Measurements from ENCODE around the gene FSTL4. TPM values are rescaled to one million over a fixed set of nuclear protein-coding genes. Genes with fewer than 3 reads are reported as not detected.
"Not testable (repeated sequence)": the region's sequence is repeated elsewhere in the genome, so short reads cannot be mapped to it uniquely, and the experiment has no call there.

Gene FSTL4
- total RNA-seq, 1 experiment from 2014 or later = 2.1 TPM

- DNase-seq (ENCODE audit: low read depth, low spot score) = no peak
- in situ Hi-C loops (cut with HindIII; ENCODE audit: low pct_unique_long_range_greater_than_20kb, low sequenced_read_pairs) = no loop called here
Observed at GRCh38 chr5:133226186-133226585, 386.2 kb downstream of the FSTL4 start.

DNA sequence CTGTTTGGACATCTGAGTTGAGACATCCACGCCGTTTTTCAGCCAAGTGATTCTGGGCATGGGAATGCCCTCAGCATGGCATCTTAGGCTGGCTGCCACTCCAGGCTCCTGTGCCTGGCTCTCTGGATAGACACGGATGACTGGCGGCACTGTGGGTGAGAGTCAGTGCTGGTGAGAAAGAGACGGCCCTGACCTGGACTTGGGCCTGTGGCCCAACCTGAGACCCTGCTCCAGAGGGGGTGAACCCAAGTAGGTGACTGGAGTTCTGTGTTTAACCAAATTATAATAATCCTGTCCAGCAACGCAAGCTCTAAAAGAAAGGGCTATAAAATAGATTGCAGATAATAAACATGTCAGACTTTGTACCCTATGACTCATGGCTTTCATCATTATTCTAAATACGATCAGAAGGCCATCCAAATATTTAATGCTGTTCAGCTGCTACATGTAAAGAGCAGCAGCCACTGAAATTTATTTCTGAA lies 386.6 kb downstream of the FSTL4 start:
- no peak for DNase-seq (ENCODE audit: low read depth, low spot score)

DNA sequence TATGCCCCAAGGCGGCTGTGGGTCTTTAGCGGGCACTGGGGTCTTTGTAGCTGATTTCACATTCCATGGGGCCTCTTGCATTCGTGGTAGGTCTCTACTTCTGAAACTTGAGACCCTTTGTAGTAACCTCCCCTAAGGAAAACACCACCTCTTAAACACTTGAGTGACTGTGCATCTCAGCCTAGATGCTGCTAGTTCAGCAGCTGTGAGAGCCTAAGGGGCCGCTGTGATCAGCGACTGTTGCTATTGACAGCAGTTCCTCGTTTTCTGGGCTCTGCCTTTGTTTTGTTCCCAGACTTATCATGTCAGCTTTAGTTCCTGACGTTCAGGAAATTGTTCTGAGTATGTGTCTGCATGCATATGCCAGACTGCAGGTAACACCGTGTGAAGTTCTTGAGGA lies 389.4 kb downstream of the FSTL4 start:
- DNase-seq (ENCODE audit: low read depth, low spot score) = no peak
- in situ Hi-C loops (cut with HindIII; ENCODE audit: low pct_unique_long_range_greater_than_20kb, low sequenced_read_pairs) = no loop called here

More for the DNA sequence above, 386.6 kb downstream of the FSTL4 start:
- in situ Hi-C loops (cut with HindIII; ENCODE audit: low pct_unique_long_range_greater_than_20kb, low sequenced_read_pairs) = no loop called here

GRCh38 chr5:133222521-133222920 lies 389.8 kb downstream of the FSTL4 start:
- in situ Hi-C loops (cut with HindIII; ENCODE audit: low pct_unique_long_range_greater_than_20kb, low sequenced_read_pairs) = no loop called here
- no peak for DNase-seq (ENCODE audit: low read depth, low spot score)

DNA sequence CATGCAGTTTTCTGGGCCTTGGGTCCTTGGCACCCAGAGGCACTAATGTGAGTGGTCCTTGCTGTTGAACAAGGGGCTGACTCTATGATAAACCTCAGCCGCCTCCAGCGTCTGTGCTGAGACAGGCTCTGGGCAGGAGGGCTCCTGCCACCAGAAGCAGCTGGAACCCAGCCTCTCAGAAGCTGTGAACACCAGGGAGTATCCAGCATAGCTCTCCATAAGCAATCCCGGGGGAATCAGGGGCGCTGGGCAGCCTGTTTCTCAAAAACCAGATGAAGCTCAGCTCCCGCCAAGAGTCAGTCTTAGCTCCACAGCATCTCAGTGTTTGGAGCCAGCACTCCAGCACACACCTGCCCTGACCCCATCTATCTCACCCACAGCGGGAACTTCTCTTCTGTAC lies 390.3 kb downstream of the FSTL4 start:
- in situ Hi-C loops (cut with HindIII; ENCODE audit: low pct_unique_long_range_greater_than_20kb, low sequenced_read_pairs) = no loop called here
- no peak for DNase-seq (ENCODE audit: low read depth, low spot score)

GRCh38 chr5:133220851-133221674 lies 391.3 kb downstream of the FSTL4 start:
- no peak for DNase-seq (ENCODE audit: low read depth, low spot score)
- in situ Hi-C loops (cut with HindIII; ENCODE audit: low pct_unique_long_range_greater_than_20kb, low sequenced_read_pairs) = no loop called here

GRCh38 chr5:133219296-133219695 lies 393.0 kb downstream of the FSTL4 start:
- DNase-seq (ENCODE audit: low read depth, low spot score) = no peak
- in situ Hi-C loops (cut with HindIII; ENCODE audit: low pct_unique_long_range_greater_than_20kb, low sequenced_read_pairs) = no loop called here

DNA sequence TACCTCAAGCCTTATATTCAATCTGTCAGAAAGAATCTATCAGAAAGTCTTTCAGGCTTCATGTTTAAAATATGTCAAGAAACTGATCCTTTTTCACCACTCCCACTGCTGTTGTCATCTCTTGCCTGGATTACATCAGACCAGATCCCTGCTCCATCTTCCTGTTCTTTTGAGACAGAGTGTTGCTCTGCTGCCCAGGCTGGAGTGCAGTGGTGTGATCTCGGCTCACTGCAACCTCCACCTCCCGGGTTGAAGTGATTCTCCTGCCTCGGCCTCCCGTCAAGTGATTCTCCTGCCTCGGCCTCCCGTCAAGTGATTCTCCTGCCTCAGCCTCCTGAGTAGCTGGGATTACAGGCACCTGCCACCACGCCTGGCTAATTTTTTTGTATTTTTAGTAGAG lies 396.2 kb downstream of the FSTL4 start:
- DNase-seq (ENCODE audit: low read depth, low spot score); in situ Hi-C loops (cut with HindIII; ENCODE audit: low pct_unique_long_range_greater_than_20kb, low sequenced_read_pairs): not testable (repeated sequence)

GRCh38 chr5:133214153-133214820 lies 398.1 kb downstream of the FSTL4 start:
- DNase-seq (ENCODE audit: low read depth, low spot score) = no peak
- in situ Hi-C loops (cut with HindIII; ENCODE audit: low pct_unique_long_range_greater_than_20kb, low sequenced_read_pairs) = no loop called here

GRCh38 chr5:133205649-133206048 lies 406.7 kb downstream of the FSTL4 start:
- in situ Hi-C loops (cut with HindIII; ENCODE audit: low pct_unique_long_range_greater_than_20kb, low sequenced_read_pairs) = no loop called here
- no peak for DNase-seq (ENCODE audit: low read depth, low spot score)

DNA sequence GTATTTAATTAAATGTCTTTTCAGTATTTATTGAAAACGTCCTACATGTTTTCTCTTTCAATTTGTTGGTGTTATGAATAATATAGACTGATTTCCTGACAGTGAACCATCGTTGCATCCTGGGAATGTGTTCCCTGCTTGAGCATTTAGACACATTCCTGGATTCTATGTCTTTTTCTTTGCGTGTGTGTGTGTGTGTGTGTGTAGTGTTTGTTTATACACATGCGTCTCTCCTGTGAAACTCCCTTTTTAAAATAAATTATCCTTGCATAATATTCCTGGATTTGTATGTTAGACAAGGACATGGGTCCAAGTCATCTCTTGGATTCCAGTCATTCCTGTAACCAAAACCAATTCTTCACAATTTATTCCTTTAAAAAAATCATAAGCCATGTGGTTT lies 407.1 kb downstream of the FSTL4 start:
- no peak for DNase-seq (ENCODE audit: low read depth, low spot score)
- in situ Hi-C loops (cut with HindIII; ENCODE audit: low pct_unique_long_range_greater_than_20kb, low sequenced_read_pairs) = no loop called here

GRCh38 chr5:133203317-133204305 lies 408.7 kb downstream of the FSTL4 start:
- in situ Hi-C loops (cut with HindIII; ENCODE audit: low pct_unique_long_range_greater_than_20kb, low sequenced_read_pairs) = no loop called here
- no peak for DNase-seq (ENCODE audit: low read depth, low spot score)

DNA sequence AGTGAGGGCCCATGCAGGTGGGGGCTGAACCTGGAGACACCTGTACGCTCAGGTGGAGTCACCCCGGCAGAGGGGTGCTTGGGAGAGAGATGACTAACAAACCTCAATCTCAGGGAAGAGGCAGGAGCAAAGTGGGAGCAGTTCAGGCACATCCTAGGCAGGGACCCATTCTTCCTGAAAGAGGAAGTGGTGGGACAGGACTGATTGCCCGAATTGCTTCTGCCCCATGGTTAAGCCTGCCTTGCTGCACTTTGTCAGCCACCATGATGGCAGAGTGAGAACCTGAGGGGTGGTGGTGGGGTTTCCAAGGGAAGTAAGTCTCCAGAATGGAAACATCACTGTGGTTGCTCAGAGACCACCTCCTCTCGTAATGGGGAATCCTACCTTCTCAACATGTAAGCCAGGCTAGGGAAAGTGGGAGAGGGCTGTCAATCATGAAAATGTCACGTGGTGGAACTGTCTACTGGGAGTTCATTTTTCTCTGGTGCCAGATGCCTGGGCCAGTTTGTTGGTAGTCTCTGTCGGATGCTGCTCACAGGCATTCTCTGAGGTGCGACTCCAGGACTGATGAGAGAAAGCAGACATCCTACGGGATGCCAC lies 410.2 kb downstream of the FSTL4 start:
- in situ Hi-C loops (cut with HindIII; ENCODE audit: low pct_unique_long_range_greater_than_20kb, low sequenced_read_pairs) = no loop called here
- no peak for DNase-seq (ENCODE audit: low read depth, low spot score)

GRCh38 chr5:133201310-133201709 lies 411.0 kb downstream of the FSTL4 start:
- no peak for DNase-seq (ENCODE audit: low read depth, low spot score)
- in situ Hi-C loops (cut with HindIII; ENCODE audit: low pct_unique_long_range_greater_than_20kb, low sequenced_read_pairs) = no loop called here

DNA sequence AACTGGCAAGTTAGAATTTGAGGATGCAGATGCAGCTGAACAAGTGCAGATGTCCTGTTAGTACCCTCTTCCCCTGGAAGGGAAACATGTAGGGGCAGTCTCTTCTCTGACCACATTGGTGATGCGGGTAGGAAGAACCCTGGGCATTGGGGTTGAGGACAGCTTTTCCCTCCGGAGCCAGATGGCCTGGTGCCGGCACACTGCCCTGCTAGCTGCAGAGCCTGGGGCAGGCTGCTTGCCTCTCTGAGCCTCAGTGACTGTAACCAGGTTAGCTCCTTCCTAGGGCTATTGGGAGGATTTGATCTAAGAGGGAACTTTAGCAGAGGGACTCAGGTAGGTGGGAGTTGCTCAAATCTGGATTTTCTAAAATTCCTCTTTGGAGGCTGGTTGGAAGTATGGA lies 412.1 kb downstream of the FSTL4 start:
- no peak for DNase-seq (ENCODE audit: low read depth, low spot score)
- in situ Hi-C loops (cut with HindIII; ENCODE audit: low pct_unique_long_range_greater_than_20kb, low sequenced_read_pairs) = no loop called here

GRCh38 chr5:133199417-133200178 lies 412.7 kb downstream of the FSTL4 start:
- in situ Hi-C loops (cut with HindIII; ENCODE audit: low pct_unique_long_range_greater_than_20kb, low sequenced_read_pairs) = no loop called here
- no peak for DNase-seq (ENCODE audit: low read depth, low spot score)

GRCh38 chr5:133198511-133198910 lies 413.8 kb downstream of the FSTL4 start:
- in situ Hi-C loops (cut with HindIII; ENCODE audit: low pct_unique_long_range_greater_than_20kb, low sequenced_read_pairs) = no loop called here
- DNase-seq (ENCODE audit: low read depth, low spot score) = no peak
